NCI-H187 (cell line): ENCODE measurements around the gene PTH2R.
"Not testable (repeated sequence)": the region's sequence is repeated elsewhere in the genome, so short reads cannot be mapped to it uniquely, and the experiment has no call there.

Source experiments
- DNase-seq, 2 experiments: peaks; one replicate each; lab custom pipeline; 2025; lab: John Stamatoyannopoulos, UW

PTH2R gene

DNA sequence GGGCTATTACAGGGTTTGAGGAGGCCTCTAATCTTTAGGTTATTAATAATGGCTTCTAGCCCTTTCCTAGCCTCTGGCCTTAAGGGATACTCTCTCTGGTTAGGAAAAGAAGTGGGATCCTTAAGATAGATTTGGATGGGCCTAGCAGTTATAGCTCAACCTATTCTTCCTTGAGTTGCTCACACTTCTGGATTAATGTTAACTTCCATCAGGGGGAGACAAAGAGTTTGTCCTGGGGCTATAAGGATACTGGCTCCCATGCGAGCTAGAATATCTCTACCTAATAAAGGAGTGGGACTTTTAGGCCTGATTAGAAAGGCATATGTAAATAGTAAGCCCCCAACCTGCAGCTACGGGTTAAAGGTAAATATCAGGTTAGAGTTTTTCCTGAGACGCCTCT, 14.3 kb upstream of the PTH2R start:
- no peak for DNase-seq

- not testable (repeated sequence) for DNase-seq
Observed at GRCh38 chr2:208396796-208397195, 9.8 kb upstream of the PTH2R start.

GRCh38 chr2:208399201-208399600, 7.4 kb upstream of the PTH2R start:
- no peak for DNase-seq

GRCh38 chr2:208407667-208408066, 1.1 kb downstream of the PTH2R start:
- DNase-seq, result no peak

DNA sequence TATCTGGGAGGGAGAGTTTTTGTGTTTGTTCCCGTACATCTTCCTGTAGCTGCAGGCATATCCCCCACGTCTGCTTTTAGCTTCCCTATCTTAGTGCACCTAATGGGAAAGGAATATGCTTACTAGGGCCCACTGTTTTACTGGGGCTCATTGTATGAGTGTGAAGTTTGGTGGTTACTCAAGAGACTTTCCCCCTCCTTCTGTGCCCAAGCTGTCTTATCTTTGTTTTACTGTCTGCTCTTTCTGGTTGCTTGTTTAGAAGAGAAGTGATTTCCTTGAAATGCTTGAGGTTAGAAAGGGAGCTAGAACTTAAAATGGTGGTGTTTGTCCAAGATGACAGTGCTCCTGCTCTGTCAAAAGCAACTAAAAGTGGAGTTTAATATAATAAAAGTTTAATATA, 7.3 kb downstream of the PTH2R start:
- no peak for DNase-seq

GRCh38 chr2:208415255-208415654, 8.7 kb downstream of the PTH2R start:
- no peak for DNase-seq

DNA sequence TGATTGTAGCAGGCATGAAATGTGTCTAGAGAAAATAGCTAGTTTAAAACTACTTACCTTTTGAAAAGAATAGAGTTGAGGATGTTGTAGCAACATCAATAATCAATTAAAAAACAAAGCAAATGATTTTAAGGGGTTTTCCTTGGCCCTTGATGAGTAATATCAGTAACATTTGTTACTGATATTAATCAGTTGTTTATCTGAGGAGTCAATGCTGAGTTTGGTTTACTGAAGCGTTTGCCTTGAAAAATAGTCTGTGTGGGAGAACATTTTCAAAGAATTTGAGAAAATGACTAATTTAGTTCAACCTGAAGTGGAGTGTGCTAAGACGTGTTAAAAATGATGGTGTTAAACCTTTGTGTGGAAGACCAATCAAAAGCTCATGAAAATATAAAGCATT, 9.3 kb downstream of the PTH2R start:
- DNase-seq, result no peak

- DNase-seq, result no peak
Observed at GRCh38 chr2:208426412-208427045, 19.9 kb downstream of the PTH2R start.

DNA sequence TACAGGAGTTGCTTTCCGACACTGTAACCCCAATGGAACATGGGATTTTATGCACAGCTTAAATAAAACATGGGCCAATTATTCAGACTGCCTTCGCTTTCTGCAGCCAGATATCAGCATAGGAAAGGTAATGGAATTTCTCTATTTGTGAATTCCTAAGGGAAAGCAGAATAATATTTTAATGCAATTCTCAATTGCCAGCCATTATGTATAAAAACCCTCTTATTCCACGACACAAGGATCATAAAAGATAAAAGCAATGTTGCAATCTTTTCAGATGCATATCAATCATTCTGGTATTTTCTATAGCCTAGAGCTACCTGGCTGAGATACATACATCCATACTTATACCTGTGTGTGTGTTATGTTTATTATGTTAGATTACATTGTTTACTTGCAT, 31.2 kb downstream of the PTH2R start:
- DNase-seq, result no peak

- no peak for DNase-seq
Observed at GRCh38 chr2:208440716-208441115, 34.1 kb downstream of the PTH2R start.

DNA sequence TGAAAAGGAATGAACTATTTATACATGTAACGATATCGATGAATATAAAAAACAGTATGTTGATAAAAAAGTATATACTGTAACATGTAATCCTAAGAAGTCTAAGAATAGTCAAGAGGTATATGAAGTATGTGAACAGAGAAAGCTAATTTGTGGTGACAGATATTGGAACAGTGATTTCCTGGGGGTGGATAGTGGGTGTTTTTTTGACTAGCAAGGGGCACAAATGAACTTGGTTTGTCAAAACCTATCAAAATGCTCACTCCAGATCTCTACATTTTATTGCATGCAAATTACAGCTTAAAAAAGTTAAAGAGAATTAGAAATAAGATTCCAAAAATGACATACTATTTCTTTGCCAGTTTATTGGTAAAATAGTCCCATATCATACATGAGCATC, 35.4 kb downstream of the PTH2R start:
- DNase-seq, result no peak

DNA sequence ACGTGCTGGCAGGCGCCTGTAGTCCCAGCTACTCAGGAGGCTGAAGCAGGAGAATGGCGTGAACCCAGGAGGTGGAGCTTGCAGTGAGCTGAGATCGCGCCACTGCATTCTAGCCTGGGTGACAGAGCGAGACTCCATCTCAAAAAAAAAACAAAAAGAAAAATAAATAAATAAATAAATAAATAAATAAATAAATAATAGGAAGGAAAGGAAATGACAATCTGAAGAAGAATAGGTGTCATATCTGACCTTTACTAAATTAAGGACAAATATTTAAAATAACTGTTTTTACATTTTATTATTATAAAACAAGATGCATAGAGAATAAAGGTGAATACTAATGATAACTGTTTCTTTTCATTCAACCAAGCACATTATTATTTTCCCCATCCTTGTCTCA, 40.9 kb downstream of the PTH2R start:
- not testable (repeated sequence) for DNase-seq

DNA sequence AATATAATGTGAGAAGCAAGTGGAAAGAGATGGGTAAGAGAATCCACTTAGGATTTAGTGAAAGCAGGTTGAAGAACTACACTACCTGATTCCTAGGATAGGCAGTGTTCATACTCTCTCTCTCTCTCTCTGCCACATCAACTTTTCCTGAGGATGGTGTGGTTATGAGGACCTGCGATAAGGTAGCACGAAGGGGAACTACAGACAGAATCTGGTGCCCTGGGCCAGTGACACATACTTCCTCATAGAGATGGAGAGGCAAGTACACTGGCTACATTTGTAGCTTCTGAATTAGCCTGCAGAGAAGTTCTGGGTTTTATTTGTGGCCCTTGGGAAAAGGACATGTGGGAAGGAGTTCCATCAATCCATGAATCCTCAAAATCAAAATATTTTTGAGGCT, 44.5 kb downstream of the PTH2R start:
- DNase-seq, result no peak

- DNase-seq, result no peak
Observed at GRCh38 chr2:208454861-208455260, 48.3 kb downstream of the PTH2R start.

DNA sequence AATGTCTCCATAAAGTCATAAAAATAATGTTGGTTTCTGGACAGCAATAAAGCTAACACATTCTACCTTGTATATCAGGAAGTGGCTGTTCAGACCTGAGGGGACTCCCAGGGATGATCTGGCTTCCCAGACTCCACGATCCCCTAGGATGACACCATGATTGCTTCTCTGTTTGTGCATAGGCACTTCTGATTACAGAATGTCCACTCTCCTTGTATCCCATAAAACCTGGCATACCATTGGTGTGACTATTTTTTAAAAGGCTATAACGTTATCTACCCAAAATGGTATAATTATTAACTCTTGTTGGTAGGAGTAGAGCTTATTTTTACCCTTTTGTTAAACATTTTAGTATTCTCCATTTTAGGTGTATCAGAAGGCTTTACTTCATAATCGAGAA, 57.1 kb downstream of the PTH2R start:
- no peak for DNase-seq

DNA sequence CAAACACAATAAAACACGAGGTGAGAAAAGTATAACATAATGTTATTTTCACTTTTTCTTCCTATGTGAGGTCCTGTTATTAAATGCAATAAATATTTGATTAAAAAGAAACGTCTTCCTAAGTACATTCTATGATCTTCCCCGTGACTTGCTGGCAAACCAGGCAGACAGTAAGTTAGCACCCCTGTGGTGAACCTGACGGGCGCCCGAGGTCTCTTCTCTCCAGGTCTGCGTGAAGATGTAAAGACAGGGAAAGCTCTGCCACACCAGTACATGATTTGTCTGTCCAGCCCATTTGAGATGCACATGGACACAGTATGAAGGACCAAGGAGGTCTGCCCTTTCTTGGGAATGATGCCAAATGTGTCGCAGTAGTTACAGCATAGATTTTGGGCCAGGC, 57.6 kb downstream of the PTH2R start:
- no peak for DNase-seq

GRCh38 chr2:208466151-208466919, 59.7 kb downstream of the PTH2R start:
- peak in 1 of 2 experiments; percentile 3 for DNase-seq

DNA sequence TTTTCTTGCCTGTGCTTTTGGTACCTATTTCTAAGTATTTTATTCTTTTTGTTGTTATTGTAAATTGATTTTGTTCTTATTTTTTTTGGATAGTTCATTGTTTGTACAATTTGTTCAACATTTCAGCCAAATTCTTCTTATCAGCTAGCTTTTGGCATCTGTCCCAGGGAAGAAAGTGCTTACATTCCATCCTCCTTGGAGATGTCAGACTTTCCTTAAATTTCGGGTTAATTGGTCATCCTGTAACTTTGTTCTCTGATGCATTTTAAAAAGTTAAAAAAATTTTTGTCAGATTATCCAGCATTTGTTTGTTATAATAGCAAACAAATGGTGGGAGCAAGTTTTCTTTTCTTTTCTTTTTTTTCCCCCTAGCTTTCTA, 60.3 kb downstream of the PTH2R start:
- DNase-seq, result no peak

GRCh38 chr2:208467564-208467963, 61.0 kb downstream of the PTH2R start:
- DNase-seq, result no peak

DNA sequence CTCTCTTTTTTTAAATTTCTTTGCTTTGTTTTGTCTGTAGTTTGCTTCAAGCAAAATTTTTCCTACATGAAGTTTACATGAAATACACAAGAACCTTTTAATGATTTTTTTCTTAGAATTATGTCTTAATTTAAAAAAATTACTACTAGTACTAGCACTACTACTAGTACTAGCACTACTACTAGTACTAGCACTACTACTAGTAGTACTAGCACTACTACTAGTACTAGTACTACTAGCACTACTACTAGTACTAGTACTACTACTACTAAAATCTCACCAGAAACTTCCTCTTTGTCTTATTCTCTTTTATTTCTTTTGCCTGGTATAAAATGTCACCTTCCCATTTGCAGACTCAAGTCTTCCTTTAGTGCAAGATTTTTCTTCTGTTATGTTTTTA, 71.1 kb downstream of the PTH2R start:
- no peak for DNase-seq

- DNase-seq, result no peak
Observed at GRCh38 chr2:208479342-208479741, 72.8 kb downstream of the PTH2R start.

DNA sequence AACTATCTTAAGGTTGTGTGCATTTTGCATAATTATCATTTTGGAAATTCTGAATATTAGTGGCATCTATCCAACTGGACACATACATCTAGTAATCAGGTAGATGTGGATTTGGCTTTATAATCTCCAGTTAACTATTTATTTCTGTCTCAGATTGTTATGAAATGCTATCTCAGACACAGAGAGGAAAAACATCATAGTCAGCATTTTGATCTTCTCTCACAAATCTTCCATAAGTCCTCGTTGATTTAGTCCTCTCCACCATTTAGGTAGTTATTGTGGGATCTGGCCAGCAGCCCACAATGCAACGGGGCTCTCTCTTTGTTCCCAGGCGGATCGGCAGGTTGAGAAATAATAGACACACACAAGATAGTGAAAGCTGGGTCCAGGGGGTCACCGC, 75.4 kb downstream of the PTH2R start:
- DNase-seq, result not testable (repeated sequence)

- not testable (repeated sequence) for DNase-seq
Observed at GRCh38 chr2:208482453-208483015, 75.9 kb downstream of the PTH2R start.

DNA sequence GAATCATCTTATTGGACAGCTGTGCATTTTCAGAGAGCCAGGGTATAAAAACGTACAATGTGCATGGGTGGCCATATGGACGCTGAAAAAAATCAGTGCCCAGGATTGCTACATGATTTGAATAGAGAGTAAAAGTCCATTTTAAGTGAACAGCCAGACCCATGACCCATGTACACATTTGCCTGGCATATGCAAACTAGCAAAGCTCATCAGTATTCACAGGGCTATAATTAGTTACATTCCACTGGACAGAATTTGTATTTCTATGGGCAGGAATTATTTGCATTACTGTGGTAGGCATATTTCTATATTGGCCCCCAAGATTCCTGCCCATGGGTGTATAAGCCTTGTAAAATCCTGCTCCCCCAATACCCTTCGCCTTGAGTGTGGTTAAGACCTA, 78.8 kb downstream of the PTH2R start:
- no peak for DNase-seq
